ENCODE data around the gene LCE3E.
"Not testable (repeated sequence)": the region's sequence is repeated elsewhere in the genome, so short reads cannot be mapped to it uniquely, and the experiment has no call there.

Gene LCE3E

GRCh38 chr1:152566681-152567080, at the start of gene LCE3E:
TSS of gene LCE3E (minus strand) at chr1:152566780. CDS start at chr1:152566208, 572 bp downstream.
- Histone ChIP-seq H3K9me3 (ENCODE audit: control insufficient read depth in 1 of 2, low read length in 2 of 2) (peaks cover 0 to 11% of the 10 kb centered on the region in 2 donors), H3K27ac (ENCODE audit: low read length) (no peak within 1 kb of the TSS), H3K4me3 (ENCODE audit: low read depth in 1 of 2, low read length in 2 of 2) (no peak within 1 kb of the TSS), H3K36me3 (ENCODE audit: control insufficient read depth in 1 of 2, insufficient read depth in 2 of 2, low read length in 2 of 2) (no peaks in the 10 kb centered on the region), H3K27me3 (ENCODE audit: low read depth, low read length) (no peaks in the 10 kb centered on the region), H3K4me1 (ENCODE audit: control insufficient read depth in 1 of 2, insufficient read depth in 2 of 2, low read length in 2 of 2) (no peaks in the 10 kb centered on the region)

GRCh38 chr1:152613511-152613910, 46.9 kb upstream of the LCE3E start, which contains the start of gene LCE3B:
TSS of gene LCE3B (plus strand) at chr1:152613811. CDS start at chr1:152613811, 0 bp downstream.
- Histone ChIP-seq H3K36me3 (ENCODE audit: control insufficient read depth in 1 of 2, insufficient read depth in 2 of 2, low read length in 2 of 2) (no peaks in the 10 kb centered on the region), H3K4me3 (ENCODE audit: low read depth in 1 of 2, low read length in 2 of 2) (no peak within 1 kb of the TSS), H3K27ac (ENCODE audit: low read length) (no peak within 1 kb of the TSS), H3K4me1 (ENCODE audit: control insufficient read depth in 1 of 2, insufficient read depth in 2 of 2, low read length in 2 of 2) (no peaks in the 10 kb centered on the region), H3K9me3 (ENCODE audit: control insufficient read depth in 1 of 2, low read length in 2 of 2) (peaks cover 0 to 10% of the 10 kb centered on the region in 2 donors), H3K27me3 (ENCODE audit: low read depth, low read length) (no peaks in the 10 kb centered on the region)

GRCh38 chr1:152599934-152600333, 33.4 kb upstream of the LCE3E start, which contains the start of gene LCE3C:
TSS of gene LCE3C (plus strand) at chr1:152600234. CDS start at chr1:152600732, 498 bp downstream.
- no peaks in the 10 kb centered on the region for H3K27me3 ChIP-seq (ENCODE audit: low read depth, low read length)
- no peak within 1 kb of the TSS for H3K27ac ChIP-seq (ENCODE audit: low read length)
- no peak within 1 kb of the TSS for H3K4me3 ChIP-seq (ENCODE audit: low read depth in 1 of 2, low read length in 2 of 2)
- H3K36me3 ChIP-seq (ENCODE audit: control insufficient read depth in 1 of 2, insufficient read depth in 2 of 2, low read length in 2 of 2): no peaks in the 10 kb centered on the region
- H3K4me1 ChIP-seq (ENCODE audit: control insufficient read depth in 1 of 2, insufficient read depth in 2 of 2, low read length in 2 of 2): no peaks in the 10 kb centered on the region
- H3K9me3 ChIP-seq (ENCODE audit: control insufficient read depth in 1 of 2, low read length in 2 of 2): no peaks in the 10 kb centered on the region

GRCh38 chr1:152596986-152597385, 30.4 kb upstream of the LCE3E start:
- H3K4me3 ChIP-seq (ENCODE audit: low read depth in 1 of 2, low read length in 2 of 2): no peak overlapping the region
- no peaks in the 10 kb centered on the region for H3K36me3 ChIP-seq (ENCODE audit: control insufficient read depth in 1 of 2, insufficient read depth in 2 of 2, low read length in 2 of 2)
- no peaks in the 10 kb centered on the region for H3K27me3 ChIP-seq (ENCODE audit: low read depth, low read length)
- no peaks in the 10 kb centered on the region for H3K4me1 ChIP-seq (ENCODE audit: control insufficient read depth in 1 of 2, insufficient read depth in 2 of 2, low read length in 2 of 2)
- no peak overlapping the region for H3K27ac ChIP-seq (ENCODE audit: low read length)
- H3K9me3 ChIP-seq (ENCODE audit: control insufficient read depth in 1 of 2, low read length in 2 of 2): no peaks in the 10 kb centered on the region

- no peak overlapping the region for H3K27ac ChIP-seq (ENCODE audit: low read length)
- no peaks in the 10 kb centered on the region for H3K4me1 ChIP-seq (ENCODE audit: control insufficient read depth in 1 of 2, insufficient read depth in 2 of 2, low read length in 2 of 2)
- H3K9me3 ChIP-seq (ENCODE audit: control insufficient read depth in 1 of 2, low read length in 2 of 2): no peaks in the 10 kb centered on the region
- no peak overlapping the region for H3K4me3 ChIP-seq (ENCODE audit: low read depth in 1 of 2, low read length in 2 of 2)
- no peaks in the 10 kb centered on the region for H3K27me3 ChIP-seq (ENCODE audit: low read depth, low read length)
- H3K36me3 ChIP-seq (ENCODE audit: control insufficient read depth in 1 of 2, insufficient read depth in 2 of 2, low read length in 2 of 2): no peaks in the 10 kb centered on the region
These were observed 19.0 kb upstream of the LCE3E start for GRCh38 chr1:152585586-152585985.

- H3K9me3 ChIP-seq (ENCODE audit: control insufficient read depth in 1 of 2, low read length in 2 of 2): no peaks in the 10 kb centered on the region
- H3K4me1 ChIP-seq (ENCODE audit: control insufficient read depth in 1 of 2, insufficient read depth in 2 of 2, low read length in 2 of 2): no peaks in the 10 kb centered on the region
- no peak overlapping the region for H3K27ac ChIP-seq (ENCODE audit: low read length)
- no peaks in the 10 kb centered on the region for H3K36me3 ChIP-seq (ENCODE audit: control insufficient read depth in 1 of 2, insufficient read depth in 2 of 2, low read length in 2 of 2)
- H3K4me3 ChIP-seq (ENCODE audit: low read depth in 1 of 2, low read length in 2 of 2): no peak overlapping the region
- no peaks in the 10 kb centered on the region for H3K27me3 ChIP-seq (ENCODE audit: low read depth, low read length)
These were observed 16.1 kb upstream of the LCE3E start for GRCh38 chr1:152582647-152583046.

GRCh38 chr1:152580433-152580832, 13.9 kb upstream of the LCE3E start, which contains the start of gene LCE3D:
TSS of gene LCE3D (minus strand) at chr1:152580516. CDS start at chr1:152579936, 580 bp downstream.
- Histone ChIP-seq H3K9me3 (ENCODE audit: control insufficient read depth in 1 of 2, low read length in 2 of 2) (no peaks in the 10 kb centered on the region), H3K27me3 (ENCODE audit: low read depth, low read length) (no peaks in the 10 kb centered on the region), H3K27ac (ENCODE audit: low read length) (no peak within 1 kb of the TSS), H3K4me3 (ENCODE audit: low read depth in 1 of 2, low read length in 2 of 2) (no peak within 1 kb of the TSS), H3K4me1 (ENCODE audit: control insufficient read depth in 1 of 2, insufficient read depth in 2 of 2, low read length in 2 of 2) (no peaks in the 10 kb centered on the region), H3K36me3 (ENCODE audit: control insufficient read depth in 1 of 2, insufficient read depth in 2 of 2, low read length in 2 of 2) (no peaks in the 10 kb centered on the region)

GRCh38 chr1:152579526-152579925, 12.9 kb upstream of the LCE3E start:
- H3K4me1 ChIP-seq (ENCODE audit: control insufficient read depth in 1 of 2, insufficient read depth in 2 of 2, low read length in 2 of 2); H3K36me3 ChIP-seq (ENCODE audit: control insufficient read depth in 1 of 2, insufficient read depth in 2 of 2, low read length in 2 of 2): not testable (repeated sequence)

GRCh38 chr1:152577168-152577567, 10.6 kb upstream of the LCE3E start:
- no peaks in the 10 kb centered on the region for H3K36me3 ChIP-seq (ENCODE audit: control insufficient read depth in 1 of 2, insufficient read depth in 2 of 2, low read length in 2 of 2)
- no peaks in the 10 kb centered on the region for H3K27me3 ChIP-seq (ENCODE audit: low read depth, low read length)
- H3K4me1 ChIP-seq (ENCODE audit: control insufficient read depth in 1 of 2, insufficient read depth in 2 of 2, low read length in 2 of 2): no peaks in the 10 kb centered on the region
- H3K9me3 ChIP-seq (ENCODE audit: control insufficient read depth in 1 of 2, low read length in 2 of 2): no peaks in the 10 kb centered on the region
- H3K27ac ChIP-seq (ENCODE audit: low read length): no peak overlapping the region
- H3K4me3 ChIP-seq (ENCODE audit: low read depth in 1 of 2, low read length in 2 of 2): no peak overlapping the region

More at GRCh38 chr1:152579526-152579925, 12.9 kb upstream of the LCE3E start:
- not testable (repeated sequence) for H3K4me3 ChIP-seq (ENCODE audit: low read depth in 1 of 2, low read length in 2 of 2); H3K27me3 ChIP-seq (ENCODE audit: low read depth, low read length); H3K9me3 ChIP-seq (ENCODE audit: control insufficient read depth in 1 of 2, low read length in 2 of 2); H3K27ac ChIP-seq (ENCODE audit: low read length)

- Histone ChIP-seq H3K27me3 (ENCODE audit: low read depth, low read length) (no peaks in the 10 kb centered on the region), H3K27ac (ENCODE audit: low read length) (no peak overlapping the region), H3K36me3 (ENCODE audit: control insufficient read depth in 1 of 2, insufficient read depth in 2 of 2, low read length in 2 of 2) (no peaks in the 10 kb centered on the region), H3K9me3 (ENCODE audit: control insufficient read depth in 1 of 2, low read length in 2 of 2) (peaks cover 0 to 11% of the 10 kb centered on the region in 2 donors), H3K4me3 (ENCODE audit: low read depth in 1 of 2, low read length in 2 of 2) (no peak overlapping the region), H3K4me1 (ENCODE audit: control insufficient read depth in 1 of 2, insufficient read depth in 2 of 2, low read length in 2 of 2) (no peaks in the 10 kb centered on the region)
These were observed 905 bp downstream of the LCE3E start for GRCh38 chr1:152565535-152566215.

- no peak overlapping the region for H3K4me3 ChIP-seq (ENCODE audit: low read depth in 1 of 2, low read length in 2 of 2)
- no peaks in the 10 kb centered on the region for H3K36me3 ChIP-seq (ENCODE audit: control insufficient read depth in 1 of 2, insufficient read depth in 2 of 2, low read length in 2 of 2)
- no peak overlapping the region for H3K27ac ChIP-seq (ENCODE audit: low read length)
- no peaks in the 10 kb centered on the region for H3K27me3 ChIP-seq (ENCODE audit: low read depth, low read length)
- H3K9me3 ChIP-seq (ENCODE audit: control insufficient read depth in 1 of 2, low read length in 2 of 2): peaks cover 0 to 7% of the 10 kb centered on the region in 2 donors
- H3K4me1 ChIP-seq (ENCODE audit: control insufficient read depth in 1 of 2, insufficient read depth in 2 of 2, low read length in 2 of 2): no peaks in the 10 kb centered on the region
These were observed 1.5 kb downstream of the LCE3E start for GRCh38 chr1:152565115-152565514.

- not testable (repeated sequence) for H3K4me1 ChIP-seq (ENCODE audit: control insufficient read depth in 1 of 2, insufficient read depth in 2 of 2, low read length in 2 of 2); H3K27me3 ChIP-seq (ENCODE audit: low read depth, low read length); H3K27ac ChIP-seq (ENCODE audit: low read length); H3K36me3 ChIP-seq (ENCODE audit: control insufficient read depth in 1 of 2, insufficient read depth in 2 of 2, low read length in 2 of 2); H3K4me3 ChIP-seq (ENCODE audit: low read depth in 1 of 2, low read length in 2 of 2); H3K9me3 ChIP-seq (ENCODE audit: control insufficient read depth in 1 of 2, low read length in 2 of 2)
These were observed 18.2 kb downstream of the LCE3E start for GRCh38 chr1:152548358-152548757.
